ENCODE results near the gene FHAD1.
"Not testable (repeated sequence)": the region's sequence is repeated elsewhere in the genome, so short reads cannot be mapped to it uniquely, and the experiment has no call there.

- not testable (repeated sequence) for TF ChIP-seq CTCF (IDR thresholded peaks at IDR 0.05; ENCODE audit: poor library complexity); EZH2 (IDR thresholded peaks at IDR 0.05; ENCODE audit: borderline replicate concordance)
Measured at GRCh38 chr1:15428252-15428651, 181.2 kb downstream of the FHAD1 start.

Data from hepatocyte (in vitro differentiated cells).